Tibial nerve (tissue), 4 donors: ENCODE data around the gene KIAA1586. TPM values are rescaled to one million over a fixed set of nuclear protein-coding genes. Genes with fewer than 3 reads are reported as not detected.

Experiments used
- DNase-seq, 2 donors: peaks; one replicate each; pipeline ENCODE4 v3.0.0-alpha.2; 2019; ENCODE audit warnings: low spot score in 2 of 2
- H3K27ac ChIP-seq, 4 donors: fragments of 200-600 bp; sonication (generic) in 3 of 4; one replicate each; pipeline ENCODE4 v1.5.1; 2017 to 2019; ENCODE audit warnings: mild to moderate bottlenecking in 1 of 4
- H3K27me3 ChIP-seq, 2 donors: fragments of 200-600 bp; sonication (generic) in 1 of 2; one replicate each; pipeline versions ENCODE4 v1.5.1 to v1.6.0; 2017 to 2019
- H3K36me3 ChIP-seq, 3 donors: fragments of 200-600 bp; sonication (generic); one replicate each; pipeline ENCODE4 v1.5.1; 2018 to 2019
- H3K4me1 ChIP-seq, 4 donors: fragments of 200-600 bp; sonication (generic) in 3 of 4; one replicate each; pipeline ENCODE4 v1.5.1; 2017 to 2019
- H3K4me3 ChIP-seq, 4 donors: fragments of 200-600 bp; sonication (generic) in 3 of 4; one replicate each; pipeline ENCODE4 v1.5.1; 2017 to 2019; ENCODE audit warnings: mild to moderate bottlenecking in 1 of 4, moderate library complexity in 1 of 4
- H3K9me3 ChIP-seq, 4 donors: fragments of 200-600 bp; sonication (generic) in 3 of 4; one replicate each; pipeline ENCODE4 v1.5.1; 2017 to 2019
- EP300 ChIP-seq, 2 donors: sonication (generic); formaldehyde crosslinking; IDR thresholded peaks; one replicate each; pipeline ENCODE4 v1.6.1; 2017; ENCODE audit warnings: antibody characterized with exemption in 2 of 2, mild to moderate bottlenecking in 1 of 2
- POLR2A ChIP-seq, 2 donors: fragments of 450-650 bp; IDR thresholded peaks; one replicate each; pipeline ENCODE4 v1.6.1; 2017; ENCODE audit warnings: antibody characterized with exemption in 2 of 2, mild to moderate bottlenecking in 2 of 2, moderate library complexity in 2 of 2
- WGBS, 2 donors: methylation state at CpG; one replicate each; pipeline ENCODE4 v1.1.5; 2018; 5-methylcytosine and 5-hydroxymethylcytosine counted together
- total RNA-seq, 4 donors: library from RNA; depleted of rRNA; stranded (reverse); fragments of >200 nt; gene quantifications; one replicate each; pipeline ENCODE4 v1.1.0, GENCODE V29; 2016
- TF ChIP-seq, protein P1 (sequence below), 5 experiments: fragments of 200-600 bp in 3 of 5; fragments of 450-650 bp in 2 of 5; sonication (generic) in 3 of 5; IDR thresholded peaks; one replicate each; pipeline ENCODE4 v1.5.1; 2016 to 2019; ENCODE audit warnings: antibody characterized with exemption in 5 of 5, mild to moderate bottlenecking in 3 of 5, moderate library complexity in 2 of 5

KIAA1586 gene
- total RNA-seq, 4 donors from 2014 or later: 5.7 to 6.6 (median 6.1) TPM

DNA sequence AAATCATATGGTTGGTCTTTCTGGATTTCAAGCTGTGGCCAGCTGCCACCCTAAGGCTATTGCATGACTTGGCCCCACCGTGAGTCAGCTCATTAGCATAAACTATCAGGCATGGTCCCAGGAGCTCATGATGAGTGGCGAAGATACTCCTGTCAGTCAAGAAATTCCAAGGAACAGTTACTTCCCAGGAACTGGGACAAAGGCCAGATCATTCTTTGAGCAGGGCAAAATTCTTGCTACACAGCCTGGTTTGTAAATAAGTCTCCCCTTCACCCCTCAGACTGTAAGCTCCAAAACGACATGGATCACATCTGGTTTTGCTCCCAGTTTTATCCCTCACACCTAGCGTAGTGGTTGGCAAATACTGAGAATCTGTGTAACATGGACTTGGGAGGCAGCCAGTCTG is 33.0 kb upstream of the KIAA1586 start:
- no peak for DNase-seq
- Histone ChIP-seq H3K36me3 (no peaks in the 10 kb centered on the region), H3K9me3 (no peaks in the 10 kb centered on the region), H3K4me3 (no peak overlapping the region), H3K27ac (no peak overlapping the region), H3K27me3 (no peaks in the 10 kb centered on the region), H3K4me1 (no peaks in the 10 kb centered on the region)
- TF ChIP-seq, protein P1, sequence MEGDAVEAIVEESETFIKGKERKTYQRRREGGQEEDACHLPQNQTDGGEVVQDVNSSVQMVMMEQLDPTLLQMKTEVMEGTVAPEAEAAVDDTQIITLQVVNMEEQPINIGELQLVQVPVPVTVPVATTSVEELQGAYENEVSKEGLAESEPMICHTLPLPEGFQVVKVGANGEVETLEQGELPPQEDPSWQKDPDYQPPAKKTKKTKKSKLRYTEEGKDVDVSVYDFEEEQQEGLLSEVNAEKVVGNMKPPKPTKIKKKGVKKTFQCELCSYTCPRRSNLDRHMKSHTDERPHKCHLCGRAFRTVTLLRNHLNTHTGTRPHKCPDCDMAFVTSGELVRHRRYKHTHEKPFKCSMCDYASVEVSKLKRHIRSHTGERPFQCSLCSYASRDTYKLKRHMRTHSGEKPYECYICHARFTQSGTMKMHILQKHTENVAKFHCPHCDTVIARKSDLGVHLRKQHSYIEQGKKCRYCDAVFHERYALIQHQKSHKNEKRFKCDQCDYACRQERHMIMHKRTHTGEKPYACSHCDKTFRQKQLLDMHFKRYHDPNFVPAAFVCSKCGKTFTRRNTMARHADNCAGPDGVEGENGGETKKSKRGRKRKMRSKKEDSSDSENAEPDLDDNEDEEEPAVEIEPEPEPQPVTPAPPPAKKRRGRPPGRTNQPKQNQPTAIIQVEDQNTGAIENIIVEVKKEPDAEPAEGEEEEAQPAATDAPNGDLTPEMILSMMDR (IDR thresholded peaks at IDR 0.05): no peak
- TF ChIP-seq EP300 (IDR thresholded peaks at IDR 0.05) (no peak), POLR2A (IDR thresholded peaks at IDR 0.05) (no peak)
- 53% methylated on average over 4 of the region's 4 CpGs for WGBS, 2 donors

DNA sequence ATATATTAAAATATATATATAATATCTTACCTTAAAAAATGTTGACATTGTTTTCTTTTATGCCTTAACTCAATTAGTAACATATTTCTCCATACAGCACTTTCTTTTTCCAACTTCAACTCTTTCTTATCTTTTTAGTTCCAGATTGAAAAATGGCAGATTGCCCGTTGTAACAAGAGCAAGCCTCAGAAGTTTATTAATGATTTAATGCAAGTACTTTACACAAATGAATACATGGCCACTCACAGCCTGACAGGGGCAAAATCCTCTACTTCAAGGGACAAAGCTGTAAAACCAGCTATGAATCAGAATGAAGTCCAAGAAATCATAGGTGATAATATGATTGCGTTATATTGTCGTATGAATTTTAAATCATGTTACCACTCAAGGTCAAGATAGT is 29.4 kb upstream of the KIAA1586 start:
- DNase-seq: no peak
- Histone ChIP-seq H3K27me3 (no peaks in the 10 kb centered on the region), H3K9me3 (no peaks in the 10 kb centered on the region), H3K27ac (no peak overlapping the region), H3K4me3 (no peak overlapping the region), H3K4me1 (peaks cover 0 to 6% (median 0%) of the 10 kb centered on the region in 4 donors), H3K36me3 (no peaks in the 10 kb centered on the region)
- 75 to 76% methylated on average over 3 of the region's 3 CpGs for WGBS, 2 donors
- TF ChIP-seq EP300 (IDR thresholded peaks at IDR 0.05): no peak

DNA sequence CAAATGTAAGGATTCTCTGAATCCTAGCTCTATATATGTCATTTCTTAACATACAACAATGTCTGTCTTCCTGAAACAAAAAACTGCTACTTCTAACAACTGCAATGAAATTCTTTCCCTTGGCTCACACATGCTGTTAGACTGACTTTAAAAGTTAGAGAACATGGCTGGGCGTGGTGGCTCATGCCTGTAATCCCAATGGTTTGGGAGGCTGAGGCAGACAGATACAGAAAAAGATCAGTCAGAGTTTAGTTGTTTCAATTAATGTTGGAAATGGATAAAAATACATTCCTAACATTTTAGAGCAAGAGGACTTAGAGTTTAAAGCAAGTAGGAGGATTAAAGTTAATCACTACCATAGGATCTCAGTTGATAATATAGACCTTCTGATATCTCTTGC is 28.7 kb upstream of the KIAA1586 start:
- 77 to 83% methylated on average over 1 of the region's 1 CpG for WGBS, 2 donors
- TF ChIP-seq EP300 (IDR thresholded peaks at IDR 0.05) (no peak), POLR2A (IDR thresholded peaks at IDR 0.05) (no peak)
- TF ChIP-seq, protein P1 (IDR thresholded peaks at IDR 0.05): no peak

DNA sequence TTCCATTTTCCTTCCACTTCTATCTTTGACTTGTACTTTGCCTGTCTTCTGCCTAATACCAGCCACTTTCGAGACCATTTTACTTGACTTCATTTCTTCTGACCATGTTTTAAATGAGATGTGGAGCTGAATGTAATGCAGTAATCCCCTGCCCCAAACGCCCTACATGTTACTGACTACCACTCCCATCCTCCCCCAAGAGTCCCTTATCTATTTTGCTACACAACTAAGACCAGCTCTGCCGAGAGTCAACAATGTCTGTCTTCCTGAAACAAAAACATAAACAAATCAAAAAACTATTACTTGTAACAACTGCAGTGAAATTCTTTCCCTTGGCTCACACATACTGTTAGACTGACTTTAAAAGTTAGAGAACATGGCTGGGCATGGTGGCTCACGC is 27.1 kb upstream of the KIAA1586 start:
- H3K27me3 ChIP-seq: no peaks in the 10 kb centered on the region
- peaks cover 0 to 6% (median 0%) of the 10 kb centered on the region in 4 donors for H3K4me1 ChIP-seq
- H3K9me3 ChIP-seq: peaks cover 0 to 5% (median under 1%) of the 10 kb centered on the region in 4 donors
- no peaks in the 10 kb centered on the region for H3K36me3 ChIP-seq
- DNase-seq: no peak
- 83 to 88% methylated on average over 4 of the region's 4 CpGs for WGBS, 2 donors
- no peak overlapping the region for H3K4me3 ChIP-seq
- TF ChIP-seq, protein P1 (IDR thresholded peaks at IDR 0.05): no peak
- TF ChIP-seq POLR2A (IDR thresholded peaks at IDR 0.05) (no peak), EP300 (IDR thresholded peaks at IDR 0.05) (no peak)
- no peak overlapping the region for H3K27ac ChIP-seq

More for the DNA sequence above, 28.7 kb upstream of the KIAA1586 start:
- no peak for DNase-seq
- Histone ChIP-seq H3K4me1 (peaks cover 0 to 6% (median 0%) of the 10 kb centered on the region in 4 donors), H3K36me3 (no peaks in the 10 kb centered on the region), H3K4me3 (no peak overlapping the region), H3K27me3 (no peaks in the 10 kb centered on the region), H3K27ac (no peak overlapping the region), H3K9me3 (no peaks in the 10 kb centered on the region)

DNA sequence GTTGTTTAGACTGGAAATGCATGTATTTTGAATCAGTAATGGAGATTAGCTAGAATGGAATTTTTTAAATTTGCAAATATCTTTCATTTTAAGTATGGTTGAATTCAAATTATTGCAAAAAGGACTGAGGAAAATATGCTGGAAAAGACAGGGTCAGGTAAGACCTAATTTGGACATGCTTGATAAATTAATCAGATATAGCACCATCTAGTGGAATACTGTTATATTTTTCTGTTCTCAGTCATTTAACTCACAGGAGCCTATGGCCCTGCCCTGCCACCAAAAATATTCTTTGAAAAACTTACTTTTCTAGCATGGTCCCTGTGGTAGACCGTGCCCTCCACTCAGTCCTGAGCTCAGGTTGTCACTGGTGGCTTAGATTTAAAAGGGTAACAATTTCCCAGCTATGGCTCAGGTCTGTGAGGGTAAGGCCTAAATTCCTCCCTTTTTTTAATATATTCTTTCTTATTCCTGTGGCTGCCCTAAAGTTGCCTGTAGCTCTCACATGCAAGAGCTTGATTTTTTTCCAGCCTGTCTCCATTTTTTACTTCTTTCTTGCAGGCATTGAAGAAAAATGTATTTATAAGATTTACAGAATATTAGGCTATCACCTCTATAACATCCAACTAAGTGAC is 25.3 kb upstream of the KIAA1586 start:
- no peaks in the 10 kb centered on the region for H3K27me3 ChIP-seq
- no peak overlapping the region for H3K4me3 ChIP-seq
- DNase-seq: no peak
- TF ChIP-seq, protein P1 (IDR thresholded peaks at IDR 0.05): peak; percentile 39 to 56 (median 47)
- TF ChIP-seq EP300 (IDR thresholded peaks at IDR 0.05) (no peak), POLR2A (IDR thresholded peaks at IDR 0.05) (no peak)
- peaks cover 0 to 20% (median 4%) of the 10 kb centered on the region in 4 donors for H3K9me3 ChIP-seq
- H3K36me3 ChIP-seq: peaks cover 0 to 8% (median 0%) of the 10 kb centered on the region in 3 donors
- H3K4me1 ChIP-seq: peaks cover 0 to 6% (median 0%) of the 10 kb centered on the region in 4 donors
- WGBS, 2 donors: 17 to 21% methylated on average over 1 of the region's 1 CpG
- no peak overlapping the region for H3K27ac ChIP-seq
